Measurements from ENCODE around the gene ARHGEF2.

DNA sequence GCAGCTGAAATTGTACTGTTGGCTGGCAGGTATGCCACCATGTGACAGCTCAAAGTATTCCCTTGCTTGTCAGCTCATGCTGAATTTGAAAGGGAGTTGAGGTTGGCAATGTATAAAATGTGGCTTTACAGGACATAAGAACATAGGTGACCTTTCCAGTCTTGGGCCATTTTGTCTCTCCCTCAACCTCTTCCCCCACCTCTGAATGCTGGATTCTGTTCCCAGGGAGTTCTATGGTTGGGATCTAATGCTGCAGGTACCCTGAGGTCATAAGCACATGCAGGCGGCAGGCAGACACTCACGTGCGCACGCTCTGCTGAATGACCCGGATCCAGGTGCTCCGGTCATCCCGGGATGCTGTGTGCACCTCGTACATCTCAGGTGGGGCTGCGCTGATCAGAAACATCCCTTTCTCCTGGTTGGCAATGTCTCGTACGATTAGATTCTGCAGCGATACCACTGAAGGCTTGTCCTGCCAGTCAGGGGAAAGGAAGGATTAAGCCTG, 20.9 kb downstream of the ARHGEF2 start:
- TF ChIP-seq, protein P1, sequence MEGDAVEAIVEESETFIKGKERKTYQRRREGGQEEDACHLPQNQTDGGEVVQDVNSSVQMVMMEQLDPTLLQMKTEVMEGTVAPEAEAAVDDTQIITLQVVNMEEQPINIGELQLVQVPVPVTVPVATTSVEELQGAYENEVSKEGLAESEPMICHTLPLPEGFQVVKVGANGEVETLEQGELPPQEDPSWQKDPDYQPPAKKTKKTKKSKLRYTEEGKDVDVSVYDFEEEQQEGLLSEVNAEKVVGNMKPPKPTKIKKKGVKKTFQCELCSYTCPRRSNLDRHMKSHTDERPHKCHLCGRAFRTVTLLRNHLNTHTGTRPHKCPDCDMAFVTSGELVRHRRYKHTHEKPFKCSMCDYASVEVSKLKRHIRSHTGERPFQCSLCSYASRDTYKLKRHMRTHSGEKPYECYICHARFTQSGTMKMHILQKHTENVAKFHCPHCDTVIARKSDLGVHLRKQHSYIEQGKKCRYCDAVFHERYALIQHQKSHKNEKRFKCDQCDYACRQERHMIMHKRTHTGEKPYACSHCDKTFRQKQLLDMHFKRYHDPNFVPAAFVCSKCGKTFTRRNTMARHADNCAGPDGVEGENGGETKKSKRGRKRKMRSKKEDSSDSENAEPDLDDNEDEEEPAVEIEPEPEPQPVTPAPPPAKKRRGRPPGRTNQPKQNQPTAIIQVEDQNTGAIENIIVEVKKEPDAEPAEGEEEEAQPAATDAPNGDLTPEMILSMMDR (IDR thresholded peaks at IDR 0.05; ENCODE audit: insufficient read depth, low read length) = no peak
- TF ChIP-seq POLR2AphosphoS5 (IDR thresholded peaks at IDR 0.05; ENCODE audit: low read depth) = no peak; the same call in 1 of the 2 replicates
- TF ChIP-seq, protein P2, sequence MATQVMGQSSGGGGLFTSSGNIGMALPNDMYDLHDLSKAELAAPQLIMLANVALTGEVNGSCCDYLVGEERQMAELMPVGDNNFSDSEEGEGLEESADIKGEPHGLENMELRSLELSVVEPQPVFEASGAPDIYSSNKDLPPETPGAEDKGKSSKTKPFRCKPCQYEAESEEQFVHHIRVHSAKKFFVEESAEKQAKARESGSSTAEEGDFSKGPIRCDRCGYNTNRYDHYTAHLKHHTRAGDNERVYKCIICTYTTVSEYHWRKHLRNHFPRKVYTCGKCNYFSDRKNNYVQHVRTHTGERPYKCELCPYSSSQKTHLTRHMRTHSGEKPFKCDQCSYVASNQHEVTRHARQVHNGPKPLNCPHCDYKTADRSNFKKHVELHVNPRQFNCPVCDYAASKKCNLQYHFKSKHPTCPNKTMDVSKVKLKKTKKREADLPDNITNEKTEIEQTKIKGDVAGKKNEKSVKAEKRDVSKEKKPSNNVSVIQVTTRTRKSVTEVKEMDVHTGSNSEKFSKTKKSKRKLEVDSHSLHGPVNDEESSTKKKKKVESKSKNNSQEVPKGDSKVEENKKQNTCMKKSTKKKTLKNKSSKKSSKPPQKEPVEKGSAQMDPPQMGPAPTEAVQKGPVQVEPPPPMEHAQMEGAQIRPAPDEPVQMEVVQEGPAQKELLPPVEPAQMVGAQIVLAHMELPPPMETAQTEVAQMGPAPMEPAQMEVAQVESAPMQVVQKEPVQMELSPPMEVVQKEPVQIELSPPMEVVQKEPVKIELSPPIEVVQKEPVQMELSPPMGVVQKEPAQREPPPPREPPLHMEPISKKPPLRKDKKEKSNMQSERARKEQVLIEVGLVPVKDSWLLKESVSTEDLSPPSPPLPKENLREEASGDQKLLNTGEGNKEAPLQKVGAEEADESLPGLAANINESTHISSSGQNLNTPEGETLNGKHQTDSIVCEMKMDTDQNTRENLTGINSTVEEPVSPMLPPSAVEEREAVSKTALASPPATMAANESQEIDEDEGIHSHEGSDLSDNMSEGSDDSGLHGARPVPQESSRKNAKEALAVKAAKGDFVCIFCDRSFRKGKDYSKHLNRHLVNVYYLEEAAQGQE (IDR thresholded peaks at IDR 0.05; ENCODE audit: insufficient replicate concordance, low read depth) = no peak
